OCI-M2 (cell line): Measurements from ENCODE around the gene ZNF609.

Source experiments
- DNase-seq: peaks from one replicate; lab custom pipeline; 2025; ENCODE audit not compliant: unreplicated experiment; lab: John Stamatoyannopoulos, UW

ZNF609 gene, protein sequence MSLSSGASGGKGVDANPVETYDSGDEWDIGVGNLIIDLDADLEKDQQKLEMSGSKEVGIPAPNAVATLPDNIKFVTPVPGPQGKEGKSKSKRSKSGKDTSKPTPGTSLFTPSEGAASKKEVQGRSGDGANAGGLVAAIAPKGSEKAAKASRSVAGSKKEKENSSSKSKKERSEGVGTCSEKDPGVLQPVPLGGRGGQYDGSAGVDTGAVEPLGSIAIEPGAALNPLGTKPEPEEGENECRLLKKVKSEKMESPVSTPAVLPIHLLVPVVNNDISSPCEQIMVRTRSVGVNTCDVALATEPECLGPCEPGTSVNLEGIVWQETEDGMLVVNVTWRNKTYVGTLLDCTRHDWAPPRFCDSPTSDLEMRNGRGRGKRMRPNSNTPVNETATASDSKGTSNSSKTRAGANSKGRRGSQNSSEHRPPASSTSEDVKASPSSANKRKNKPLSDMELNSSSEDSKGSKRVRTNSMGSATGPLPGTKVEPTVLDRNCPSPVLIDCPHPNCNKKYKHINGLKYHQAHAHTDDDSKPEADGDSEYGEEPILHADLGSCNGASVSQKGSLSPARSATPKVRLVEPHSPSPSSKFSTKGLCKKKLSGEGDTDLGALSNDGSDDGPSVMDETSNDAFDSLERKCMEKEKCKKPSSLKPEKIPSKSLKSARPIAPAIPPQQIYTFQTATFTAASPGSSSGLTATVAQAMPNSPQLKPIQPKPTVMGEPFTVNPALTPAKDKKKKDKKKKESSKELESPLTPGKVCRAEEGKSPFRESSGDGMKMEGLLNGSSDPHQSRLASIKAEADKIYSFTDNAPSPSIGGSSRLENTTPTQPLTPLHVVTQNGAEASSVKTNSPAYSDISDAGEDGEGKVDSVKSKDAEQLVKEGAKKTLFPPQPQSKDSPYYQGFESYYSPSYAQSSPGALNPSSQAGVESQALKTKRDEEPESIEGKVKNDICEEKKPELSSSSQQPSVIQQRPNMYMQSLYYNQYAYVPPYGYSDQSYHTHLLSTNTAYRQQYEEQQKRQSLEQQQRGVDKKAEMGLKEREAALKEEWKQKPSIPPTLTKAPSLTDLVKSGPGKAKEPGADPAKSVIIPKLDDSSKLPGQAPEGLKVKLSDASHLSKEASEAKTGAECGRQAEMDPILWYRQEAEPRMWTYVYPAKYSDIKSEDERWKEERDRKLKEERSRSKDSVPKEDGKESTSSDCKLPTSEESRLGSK (N-terminal part only)

GRCh38 chr15:64460206-64460723 is at the start of gene ZNF609:
Gene ZNF609 (plus strand): TSS chr15:64460578. CDS start chr15:64499420, 38,842 bp downstream.
- DNase-seq = peak; percentile 68

GRCh38 chr15:64412216-64412615 is 48.2 kb upstream of the ZNF609 start:
- no peak for DNase-seq

- DNase-seq = no peak
These were observed 37.7 kb upstream of the ZNF609 start for GRCh38 chr15:64422697-64423096.

GRCh38 chr15:64423970-64424369 is 36.4 kb upstream of the ZNF609 start:
- DNase-seq = no peak

DNA sequence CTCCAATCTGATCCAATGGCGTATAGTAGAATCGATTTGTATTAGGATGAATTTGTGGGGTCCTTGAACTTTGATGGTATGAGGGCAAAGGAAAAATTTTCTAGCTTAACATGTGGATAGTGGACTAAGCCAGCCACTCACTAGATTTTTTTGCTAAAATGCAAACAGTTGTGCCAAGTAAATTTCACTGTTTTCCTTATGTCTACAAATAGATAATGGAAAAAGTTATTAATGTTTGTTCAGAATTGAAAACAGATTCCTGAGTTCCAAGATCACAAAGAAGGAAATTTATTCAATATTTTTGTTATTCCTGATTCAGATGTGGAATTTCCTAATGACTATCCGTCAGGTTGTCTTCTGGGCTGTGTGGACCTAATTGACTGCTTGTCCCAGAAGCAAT is 35.2 kb upstream of the ZNF609 start:
- DNase-seq = no peak

GRCh38 chr15:64426845-64427465 is 33.4 kb upstream of the ZNF609 start:
- no peak for DNase-seq

- no peak for DNase-seq
These were observed 30.9 kb upstream of the ZNF609 start for GRCh38 chr15:64429448-64429847.

DNA sequence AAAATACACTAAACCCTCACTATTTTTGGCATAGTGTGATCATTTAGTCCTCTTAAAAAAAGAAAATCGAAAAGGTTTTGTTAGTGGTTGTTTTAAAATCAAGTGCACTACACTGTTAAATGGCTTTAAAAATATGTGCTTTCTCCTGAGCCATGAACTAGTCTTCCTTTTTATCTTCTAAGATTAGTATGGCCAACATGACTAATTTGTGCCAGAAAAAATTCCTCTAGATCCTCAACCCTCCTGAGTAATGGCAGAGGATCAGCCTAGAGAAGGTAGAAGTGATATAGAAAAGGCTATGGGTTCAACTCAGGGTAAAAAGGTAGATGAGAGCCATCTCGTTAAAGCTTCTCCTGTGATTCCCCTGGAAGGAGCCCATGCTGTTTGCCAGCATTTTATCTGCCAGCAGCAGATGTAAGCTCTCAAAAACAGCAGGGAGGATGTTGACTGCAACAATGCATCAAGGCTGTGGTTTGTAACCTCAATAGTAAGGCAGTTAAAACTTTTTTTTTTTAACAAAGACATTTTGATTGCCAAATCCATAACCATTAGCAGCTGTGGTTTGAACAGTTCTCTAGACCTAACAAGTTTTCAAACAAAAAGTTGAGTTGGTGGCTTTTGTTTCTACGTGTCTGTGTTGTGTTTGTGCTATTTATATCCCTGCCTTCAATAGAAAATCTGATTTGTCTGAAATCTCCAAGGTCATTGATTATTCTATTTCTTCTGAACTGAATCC is 30.2 kb upstream of the ZNF609 start:
- peak; percentile 42 for DNase-seq

- DNase-seq = no peak
These were observed 22.4 kb upstream of the ZNF609 start for GRCh38 chr15:64437982-64438381.

DNA sequence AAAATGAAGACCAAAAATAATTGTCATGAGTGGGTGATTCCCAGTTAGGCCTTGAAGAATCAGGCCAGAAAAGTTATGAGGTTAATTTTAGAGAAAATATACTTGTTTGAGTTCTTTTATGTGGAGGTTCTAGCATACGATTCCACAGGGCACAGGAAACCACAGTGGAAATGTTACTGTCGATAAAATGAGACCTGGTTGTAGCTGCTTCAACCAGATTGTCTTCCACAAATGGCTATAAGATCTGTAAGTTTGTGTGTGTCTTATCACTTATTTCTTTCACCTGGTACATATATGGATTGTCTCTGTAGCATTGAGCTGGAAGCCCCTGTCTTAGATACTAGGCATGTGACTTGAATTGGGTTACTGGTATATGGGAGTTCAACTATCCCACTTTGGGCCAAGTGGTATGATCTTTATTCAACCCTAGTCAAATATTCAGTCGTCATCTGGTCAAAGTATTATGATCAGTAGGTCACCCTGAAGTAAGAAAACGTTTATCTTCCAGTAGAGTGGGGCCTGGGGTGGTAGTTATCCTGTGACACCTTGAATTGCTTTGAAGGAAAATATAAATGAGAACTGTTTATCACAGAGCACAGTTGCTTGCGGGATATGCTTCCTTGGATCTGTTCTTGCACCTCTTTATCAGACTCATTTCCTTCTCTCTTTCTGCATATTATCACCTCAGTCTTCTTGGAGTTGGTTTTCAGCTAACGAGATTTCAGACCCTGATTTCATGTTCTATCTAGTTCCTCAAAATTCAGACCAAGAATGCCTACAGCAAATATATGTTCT is 21.5 kb upstream of the ZNF609 start:
- DNase-seq = peak; percentile 51

- DNase-seq = no peak
These were observed 18.5 kb upstream of the ZNF609 start for GRCh38 chr15:64441852-64442251.

DNA sequence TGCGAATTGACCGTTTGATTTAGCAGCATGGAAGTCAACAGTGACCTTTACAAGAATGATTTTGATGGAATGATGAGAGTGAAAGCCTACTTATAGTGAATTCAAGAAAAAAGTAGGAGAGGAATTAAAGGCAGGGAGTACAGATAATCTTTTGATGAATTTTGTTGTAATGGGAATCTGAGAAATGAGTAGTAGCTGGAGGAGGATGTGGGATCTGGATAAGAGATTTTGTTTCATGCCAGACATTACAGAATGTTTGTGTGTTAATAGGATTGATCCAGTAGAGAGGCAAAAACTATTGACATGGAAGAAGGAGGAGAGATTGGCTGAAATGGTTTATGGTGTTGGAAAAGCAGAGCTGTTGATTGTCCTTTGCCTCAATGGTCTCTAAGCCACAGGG is 17.4 kb upstream of the ZNF609 start:
- no peak for DNase-seq

- no peak for DNase-seq
These were observed 16.4 kb upstream of the ZNF609 start for GRCh38 chr15:64443747-64444621.

DNA sequence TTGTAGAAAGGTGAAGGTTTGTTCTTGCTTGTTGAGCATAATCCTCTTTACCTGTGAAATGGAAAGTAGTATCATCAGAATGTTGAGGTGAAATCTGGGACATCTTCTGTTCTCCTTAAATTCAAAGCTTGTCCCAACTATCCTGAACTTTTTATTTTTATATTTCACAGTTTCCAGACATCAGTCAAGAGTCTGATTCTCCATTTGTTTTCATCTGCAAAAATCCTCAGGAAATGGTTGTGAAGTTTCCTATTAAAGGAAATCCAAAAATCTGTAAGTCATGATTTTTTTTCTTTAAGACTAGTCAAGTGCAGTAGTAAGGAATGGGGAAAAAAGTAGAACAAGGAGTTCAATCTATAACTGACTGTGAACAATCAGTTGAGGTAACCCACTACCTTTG is 15.5 kb upstream of the ZNF609 start:
- no peak for DNase-seq

GRCh38 chr15:64447536-64448315 is 12.7 kb upstream of the ZNF609 start:
- DNase-seq = no peak

DNA sequence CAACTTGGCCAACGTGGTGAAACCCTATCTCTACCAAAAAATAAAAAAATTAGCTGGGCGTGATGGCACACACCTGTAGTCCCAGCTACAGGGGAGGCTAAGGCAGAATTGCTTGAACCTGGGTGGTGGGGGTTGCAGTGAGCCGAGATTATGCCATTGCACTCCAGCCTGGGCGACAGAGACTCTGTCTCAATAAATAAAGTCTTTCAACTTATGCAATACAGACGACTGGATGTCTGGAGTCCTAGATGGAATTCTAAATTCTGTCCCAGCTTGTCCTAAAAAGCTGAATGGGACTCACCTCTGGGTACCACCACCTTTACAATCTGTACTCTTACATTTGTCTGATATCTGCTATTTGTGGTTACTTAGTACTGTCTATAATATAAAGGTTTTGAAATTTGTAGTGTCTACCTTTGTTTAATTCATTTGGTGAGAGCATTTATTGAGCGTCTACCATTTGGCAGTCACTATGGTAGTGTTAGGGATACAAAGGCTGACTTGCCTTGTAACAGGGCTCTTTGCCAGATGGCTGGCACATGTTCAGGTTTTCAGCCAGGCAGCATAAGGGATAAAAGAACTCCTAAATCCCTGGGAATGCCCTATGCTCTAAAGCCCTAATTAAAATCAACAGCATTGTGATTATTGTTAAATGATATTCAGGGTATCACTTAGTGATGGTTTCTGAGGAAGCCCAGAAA is 7.2 kb upstream of the ZNF609 start:
- DNase-seq = no peak

- DNase-seq = no peak
These were observed 6.7 kb upstream of the ZNF609 start for GRCh38 chr15:64453689-64454037.
